ENCODE data around the gene FLRT1. TPM values are rescaled to one million over a fixed set of nuclear protein-coding genes. Genes with fewer than 3 reads are reported as not detected.

The FLRT1 gene
- total RNA-seq, 1 donor from 2014 or later: 0.11 TPM

GRCh38 chr11:64072403-64072802 is 36.7 kb downstream of the FLRT1 start:
- Mint-ChIP-seq H3K27ac (peak overlapping the region; percentile 76), H3K27me3 (ENCODE audit: insufficient read depth, low read depth) (peaks cover under 1% of the 10 kb centered on the region), H3K4me3 (no peak overlapping the region), H3K36me3 (no peaks in the 10 kb centered on the region), H3K4me1 (peaks cover 33% of the 10 kb centered on the region), H3K9me3 (peaks cover 2% of the 10 kb centered on the region)
- Histone ChIP-seq H2AFZ (replicated peaks) (no peak overlapping the region), H3K4me2 (no peak overlapping the region), H3K36me3 (no peaks in the 10 kb centered on the region), H3K9ac (no peak overlapping the region), H3F3A (ENCODE audit: low read depth) (peaks cover 12% of the 10 kb centered on the region), H3K4me3 (no peak overlapping the region), H3K9me3 (ENCODE audit: low read depth) (no peaks in the 10 kb centered on the region), H3K27ac (no peak overlapping the region), H3K79me2 (ENCODE audit: low read depth) (no peaks in the 10 kb centered on the region), H4K20me1 (ENCODE audit: low read depth) (no peaks in the 10 kb centered on the region), H3K27me3 (no peaks in the 10 kb centered on the region), H3K4me1 (peaks cover 41% of the 10 kb centered on the region)
- TF ChIP-seq EZH2phosphoT487 (IDR thresholded peaks at IDR 0.05) (no peak), EZH2 (IDR thresholded peaks at IDR 0.05) (no peak), CTCF (IDR thresholded peaks at IDR 0.05) (no peak)
- no peak for DNase-seq (ENCODE audit: low spot score)

GRCh38 chr11:64072871-64073270 is 37.1 kb downstream of the FLRT1 start:
- H3K36me3 ChIP-seq: no peaks in the 10 kb centered on the region
- Mint-ChIP-seq H3K27me3 (ENCODE audit: insufficient read depth, low read depth) (peaks cover 2% of the 10 kb centered on the region), H3K4me1 (peaks cover 32% of the 10 kb centered on the region), H3K4me3 (no peak overlapping the region), H3K36me3 (no peaks in the 10 kb centered on the region), H3K9me3 (peaks cover 2% of the 10 kb centered on the region), H3K27ac (peak overlapping the region; percentile 76)
- no peaks in the 10 kb centered on the region for H3K27me3 ChIP-seq
- H3K9me3 ChIP-seq (ENCODE audit: low read depth): no peaks in the 10 kb centered on the region
- DNase-seq (ENCODE audit: low spot score): no peak
- H3F3A ChIP-seq (ENCODE audit: low read depth): peaks cover 12% of the 10 kb centered on the region
- H4K20me1 ChIP-seq (ENCODE audit: low read depth): peaks cover 1% of the 10 kb centered on the region
- H3K9ac ChIP-seq: no peak overlapping the region
- no peak overlapping the region for H2AFZ ChIP-seq (replicated peaks)
- H3K27ac ChIP-seq: no peak overlapping the region
- no peak overlapping the region for H3K4me3 ChIP-seq
- H3K4me1 ChIP-seq: peaks cover 38% of the 10 kb centered on the region
- TF ChIP-seq CTCF (IDR thresholded peaks at IDR 0.05): no peak
- no peak for TF ChIP-seq EZH2 (IDR thresholded peaks at IDR 0.05)
- no peak for TF ChIP-seq EZH2phosphoT487 (IDR thresholded peaks at IDR 0.05)
- H3K79me2 ChIP-seq (ENCODE audit: low read depth): no peaks in the 10 kb centered on the region
- no peak overlapping the region for H3K4me2 ChIP-seq

GRCh38 chr11:64073542-64073941 is 37.8 kb downstream of the FLRT1 start:
- Mint-ChIP-seq H3K4me3 (no peak overlapping the region), H3K27ac (no peak overlapping the region), H3K9me3 (peaks cover 2% of the 10 kb centered on the region), H3K36me3 (no peaks in the 10 kb centered on the region), H3K27me3 (ENCODE audit: insufficient read depth, low read depth) (peaks cover 2% of the 10 kb centered on the region), H3K4me1 (peaks cover 35% of the 10 kb centered on the region)
- peaks cover 8% of the 10 kb centered on the region for H4K20me1 ChIP-seq (ENCODE audit: low read depth)
- no peaks in the 10 kb centered on the region for H3K9me3 ChIP-seq (ENCODE audit: low read depth)
- H3K36me3 ChIP-seq: no peaks in the 10 kb centered on the region
- H3K4me1 ChIP-seq: peaks cover 43% of the 10 kb centered on the region
- TF ChIP-seq EZH2phosphoT487 (IDR thresholded peaks at IDR 0.05): no peak
- TF ChIP-seq EZH2 (IDR thresholded peaks at IDR 0.05): no peak
- no peak for DNase-seq (ENCODE audit: low spot score)
- no peak overlapping the region for H3K4me3 ChIP-seq
- H3F3A ChIP-seq (ENCODE audit: low read depth): peaks cover 12% of the 10 kb centered on the region
- H3K9ac ChIP-seq: no peak overlapping the region
- no peak overlapping the region for H2AFZ ChIP-seq (replicated peaks)
- no peak overlapping the region for H3K4me2 ChIP-seq
- no peak overlapping the region for H3K27ac ChIP-seq
- H3K79me2 ChIP-seq (ENCODE audit: low read depth): no peaks in the 10 kb centered on the region
- no peaks in the 10 kb centered on the region for H3K27me3 ChIP-seq

- Mint-ChIP-seq H3K4me3 (no peak overlapping the region), H3K27me3 (ENCODE audit: insufficient read depth, low read depth) (peaks cover 2% of the 10 kb centered on the region), H3K4me1 (peaks cover 38% of the 10 kb centered on the region), H3K36me3 (no peaks in the 10 kb centered on the region), H3K9me3 (peaks cover 2% of the 10 kb centered on the region), H3K27ac (no peak overlapping the region)
- no peaks in the 10 kb centered on the region for H3K36me3 ChIP-seq
- H3K4me2 ChIP-seq: no peak overlapping the region
- no peak for DNase-seq (ENCODE audit: low spot score)
- peaks cover 43% of the 10 kb centered on the region for H3K4me1 ChIP-seq
- H3K9ac ChIP-seq: no peak overlapping the region
- no peak overlapping the region for H2AFZ ChIP-seq (replicated peaks)
- H4K20me1 ChIP-seq (ENCODE audit: low read depth): peaks cover 11% of the 10 kb centered on the region
- H3K4me3 ChIP-seq: no peak overlapping the region
- TF ChIP-seq EZH2 (IDR thresholded peaks at IDR 0.05) (no peak), EZH2phosphoT487 (IDR thresholded peaks at IDR 0.05) (no peak), CTCF (IDR thresholded peaks at IDR 0.05) (no peak)
- H3K9me3 ChIP-seq (ENCODE audit: low read depth): no peaks in the 10 kb centered on the region
- no peaks in the 10 kb centered on the region for H3K79me2 ChIP-seq (ENCODE audit: low read depth)
- H3F3A ChIP-seq (ENCODE audit: low read depth): peaks cover 12% of the 10 kb centered on the region
- no peak overlapping the region for H3K27ac ChIP-seq
- H3K27me3 ChIP-seq: peaks cover under 1% of the 10 kb centered on the region
Observed at GRCh38 chr11:64074239-64074638, 38.5 kb downstream of the FLRT1 start.

Data from neural progenitor cell (in vitro differentiated cells).